ENCODE measurements around the gene ATP12A.

DNA sequence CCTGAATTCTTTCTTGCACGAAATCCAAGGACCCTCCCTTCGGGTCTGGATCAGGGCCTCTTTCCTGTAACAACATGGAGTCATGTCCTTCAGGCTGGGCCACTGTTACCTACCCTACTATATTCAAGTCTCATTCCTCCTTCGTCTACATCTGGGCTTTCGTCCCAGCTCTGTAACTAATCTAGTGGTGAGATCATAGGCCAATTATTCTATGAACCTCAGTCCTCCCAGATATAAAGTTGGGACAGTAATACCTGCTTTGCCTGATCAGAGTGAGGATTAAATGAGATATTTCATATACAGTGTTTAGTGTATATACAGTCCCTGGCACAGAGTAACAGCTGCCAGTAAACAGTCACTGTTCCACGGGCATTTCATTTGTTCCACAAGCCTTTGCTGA, 48.3 kb upstream of the ATP12A start:
- no peak for TF ChIP-seq POLR2A (IDR thresholded peaks at IDR 0.05)
- TF ChIP-seq, protein P1, sequence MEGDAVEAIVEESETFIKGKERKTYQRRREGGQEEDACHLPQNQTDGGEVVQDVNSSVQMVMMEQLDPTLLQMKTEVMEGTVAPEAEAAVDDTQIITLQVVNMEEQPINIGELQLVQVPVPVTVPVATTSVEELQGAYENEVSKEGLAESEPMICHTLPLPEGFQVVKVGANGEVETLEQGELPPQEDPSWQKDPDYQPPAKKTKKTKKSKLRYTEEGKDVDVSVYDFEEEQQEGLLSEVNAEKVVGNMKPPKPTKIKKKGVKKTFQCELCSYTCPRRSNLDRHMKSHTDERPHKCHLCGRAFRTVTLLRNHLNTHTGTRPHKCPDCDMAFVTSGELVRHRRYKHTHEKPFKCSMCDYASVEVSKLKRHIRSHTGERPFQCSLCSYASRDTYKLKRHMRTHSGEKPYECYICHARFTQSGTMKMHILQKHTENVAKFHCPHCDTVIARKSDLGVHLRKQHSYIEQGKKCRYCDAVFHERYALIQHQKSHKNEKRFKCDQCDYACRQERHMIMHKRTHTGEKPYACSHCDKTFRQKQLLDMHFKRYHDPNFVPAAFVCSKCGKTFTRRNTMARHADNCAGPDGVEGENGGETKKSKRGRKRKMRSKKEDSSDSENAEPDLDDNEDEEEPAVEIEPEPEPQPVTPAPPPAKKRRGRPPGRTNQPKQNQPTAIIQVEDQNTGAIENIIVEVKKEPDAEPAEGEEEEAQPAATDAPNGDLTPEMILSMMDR (IDR thresholded peaks at IDR 0.05), result no peak

All from lower leg skin (tissue), 3 donors.